ENCODE measurements around the gene KLHL29. TPM values are rescaled to one million over a fixed set of nuclear protein-coding genes. Genes with fewer than 3 reads are reported as not detected.
A peak's percentile ranks its signal among the peaks of the same experiment; 100 is the strongest.

Gene KLHL29
- total RNA-seq, 1 donor from 2014 or later = 15.1 TPM

DNA sequence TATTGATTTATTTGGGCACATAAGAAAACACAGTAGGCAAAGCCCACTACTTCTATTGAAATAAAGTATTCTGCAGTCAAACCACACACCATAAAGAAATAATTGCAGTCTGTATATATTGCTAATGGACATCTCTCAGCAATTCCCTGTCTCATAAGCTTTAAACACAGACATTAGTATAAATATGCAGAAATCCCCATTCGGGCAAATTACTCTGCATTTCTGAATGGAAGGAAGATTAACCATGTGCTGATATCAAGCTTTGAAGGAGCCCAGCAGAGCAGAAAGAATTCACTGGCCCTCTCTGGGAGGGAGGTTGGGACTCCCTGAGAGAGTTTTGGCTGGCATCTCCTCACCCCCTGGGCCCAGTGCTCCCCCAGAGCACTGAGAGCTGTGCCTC lies 272.4 kb downstream of the KLHL29 start:
- H3K36me3 ChIP-seq = no peaks in the 10 kb centered on the region
- DNase-seq (no peak), ATAC-seq (no peak)
- H3K27ac ChIP-seq = no peak overlapping the region
- intact Hi-C loops (cut with DNase I) = no loop called here
- H3K27me3 ChIP-seq = no peaks in the 10 kb centered on the region
- no peak overlapping the region for H3K4me3 ChIP-seq
- H3K9me3 ChIP-seq = no peaks in the 10 kb centered on the region
- TF ChIP-seq, protein P1, sequence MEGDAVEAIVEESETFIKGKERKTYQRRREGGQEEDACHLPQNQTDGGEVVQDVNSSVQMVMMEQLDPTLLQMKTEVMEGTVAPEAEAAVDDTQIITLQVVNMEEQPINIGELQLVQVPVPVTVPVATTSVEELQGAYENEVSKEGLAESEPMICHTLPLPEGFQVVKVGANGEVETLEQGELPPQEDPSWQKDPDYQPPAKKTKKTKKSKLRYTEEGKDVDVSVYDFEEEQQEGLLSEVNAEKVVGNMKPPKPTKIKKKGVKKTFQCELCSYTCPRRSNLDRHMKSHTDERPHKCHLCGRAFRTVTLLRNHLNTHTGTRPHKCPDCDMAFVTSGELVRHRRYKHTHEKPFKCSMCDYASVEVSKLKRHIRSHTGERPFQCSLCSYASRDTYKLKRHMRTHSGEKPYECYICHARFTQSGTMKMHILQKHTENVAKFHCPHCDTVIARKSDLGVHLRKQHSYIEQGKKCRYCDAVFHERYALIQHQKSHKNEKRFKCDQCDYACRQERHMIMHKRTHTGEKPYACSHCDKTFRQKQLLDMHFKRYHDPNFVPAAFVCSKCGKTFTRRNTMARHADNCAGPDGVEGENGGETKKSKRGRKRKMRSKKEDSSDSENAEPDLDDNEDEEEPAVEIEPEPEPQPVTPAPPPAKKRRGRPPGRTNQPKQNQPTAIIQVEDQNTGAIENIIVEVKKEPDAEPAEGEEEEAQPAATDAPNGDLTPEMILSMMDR (IDR thresholded peaks at IDR 0.05) = no peak
- no peaks in the 10 kb centered on the region for H3K4me1 ChIP-seq

DNA sequence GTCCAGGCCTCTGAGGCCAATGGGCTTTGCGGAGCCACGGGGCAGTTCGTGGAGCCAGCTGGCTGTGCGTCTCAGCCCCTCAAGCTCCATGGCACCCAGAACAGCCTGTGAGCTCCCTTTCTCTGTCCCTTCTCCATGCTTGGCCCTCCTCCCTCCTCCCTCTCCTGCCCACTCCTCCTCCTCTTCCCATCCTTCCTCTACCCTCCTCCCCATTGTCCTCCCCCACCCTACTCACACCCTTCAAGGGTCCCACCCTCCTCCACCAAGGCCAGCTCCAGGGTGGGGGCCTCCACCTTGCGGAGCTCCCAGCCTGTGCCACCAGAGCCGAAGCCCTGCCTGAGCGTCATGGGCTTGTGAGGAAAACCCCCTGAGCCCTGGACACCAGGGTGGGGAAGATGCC lies 273.0 kb downstream of the KLHL29 start:
- TF ChIP-seq, protein P1 (IDR thresholded peaks at IDR 0.05) = no peak
- no peaks in the 10 kb centered on the region for H3K9me3 ChIP-seq
- H3K27ac ChIP-seq = no peak overlapping the region
- H3K4me1 ChIP-seq = no peaks in the 10 kb centered on the region
- intact Hi-C loops (cut with DNase I) = no loop called here
- DNase-seq (no peak), ATAC-seq (peak; percentile 4)
- H3K4me3 ChIP-seq = no peak overlapping the region
- H3K27me3 ChIP-seq = no peaks in the 10 kb centered on the region
- no peaks in the 10 kb centered on the region for H3K36me3 ChIP-seq

DNA sequence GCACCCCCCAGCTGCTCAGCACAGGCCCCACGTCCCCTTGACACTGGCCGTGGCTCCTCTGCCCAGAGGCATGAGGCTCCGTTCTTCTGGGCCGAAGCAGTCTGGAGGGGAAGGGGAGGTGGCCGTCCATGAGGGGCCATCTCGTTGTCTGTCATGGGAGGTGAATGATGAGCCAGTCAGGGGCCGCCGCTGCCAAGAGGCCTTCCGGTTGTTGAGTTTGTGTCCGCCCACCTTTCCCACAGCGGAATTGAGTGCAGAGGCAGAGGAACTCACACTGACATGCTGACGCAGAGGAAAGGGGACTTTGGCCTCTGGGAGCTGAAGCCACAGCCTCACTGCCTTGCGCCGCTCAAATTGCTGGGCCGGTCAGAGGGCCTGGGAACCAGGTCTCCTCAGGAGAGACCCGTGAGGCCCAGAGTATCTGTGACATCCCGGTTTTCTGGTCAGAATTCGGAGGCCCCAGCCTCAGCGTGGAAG lies 273.5 kb downstream of the KLHL29 start:
- Histone ChIP-seq H3K36me3 (no peaks in the 10 kb centered on the region), H3K27me3 (no peaks in the 10 kb centered on the region), H3K4me3 (no peak overlapping the region), H3K27ac (no peak overlapping the region), H3K9me3 (no peaks in the 10 kb centered on the region), H3K4me1 (no peaks in the 10 kb centered on the region)
- TF ChIP-seq, protein P1 (IDR thresholded peaks at IDR 0.05) = no peak
- DNase-seq (no peak), ATAC-seq (peak; percentile 38)
- intact Hi-C loops (cut with DNase I) = no loop called here

DNA sequence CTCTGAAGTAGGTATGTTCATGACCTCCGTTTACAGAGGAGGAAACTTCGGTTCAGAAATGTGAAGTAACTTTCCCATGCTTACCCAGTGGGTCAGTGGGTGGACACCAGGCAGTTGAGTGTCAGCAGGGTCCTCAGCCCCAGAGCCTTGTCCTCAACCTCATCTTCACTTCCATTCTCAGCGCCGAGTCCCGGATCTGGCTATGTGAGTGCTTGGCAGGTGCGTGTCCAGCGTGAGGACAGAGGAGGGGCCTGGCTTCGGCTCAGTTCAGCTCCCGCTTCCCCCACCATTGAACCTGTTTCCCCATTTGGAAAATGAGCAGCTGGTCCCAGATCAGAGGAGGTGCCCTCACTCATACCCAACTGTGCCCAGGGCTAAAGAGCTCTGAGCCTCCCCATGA lies 274.3 kb downstream of the KLHL29 start:
- no peaks in the 10 kb centered on the region for H3K4me1 ChIP-seq
- H3K27ac ChIP-seq = no peak overlapping the region
- no peak for ATAC-seq
- intact Hi-C loops (cut with DNase I) = no loop called here
- no peaks in the 10 kb centered on the region for H3K36me3 ChIP-seq
- DNase-seq = no peak
- no peaks in the 10 kb centered on the region for H3K27me3 ChIP-seq
- H3K4me3 ChIP-seq = no peak overlapping the region
- TF ChIP-seq, protein P1 (IDR thresholded peaks at IDR 0.05) = no peak
- H3K9me3 ChIP-seq = no peaks in the 10 kb centered on the region

DNA sequence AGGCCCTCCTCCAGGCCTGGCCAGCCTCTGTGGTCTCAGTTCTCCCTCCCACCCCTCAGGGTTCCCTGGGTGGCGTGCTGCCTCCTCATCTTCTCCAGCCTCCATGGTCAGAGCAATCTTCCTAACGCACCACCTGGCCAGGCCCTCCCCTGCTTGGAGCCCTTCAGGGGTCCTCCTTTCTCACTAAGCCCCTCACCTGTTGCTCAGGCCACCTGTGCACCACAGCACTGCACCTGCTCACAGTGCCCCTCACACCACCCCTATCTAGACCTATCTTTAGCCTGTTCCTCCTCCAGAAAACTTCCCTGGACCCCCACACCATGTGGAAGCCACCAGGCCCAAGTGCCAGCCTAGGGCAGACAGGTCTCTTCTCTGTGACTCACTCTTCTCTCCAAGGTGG lies 274.8 kb downstream of the KLHL29 start:
- no peaks in the 10 kb centered on the region for H3K9me3 ChIP-seq
- no peaks in the 10 kb centered on the region for H3K27me3 ChIP-seq
- no peaks in the 10 kb centered on the region for H3K36me3 ChIP-seq
- DNase-seq = no peak
- no peak for ATAC-seq
- H3K4me1 ChIP-seq = no peaks in the 10 kb centered on the region
- no peak overlapping the region for H3K27ac ChIP-seq
- H3K4me3 ChIP-seq = no peak overlapping the region
- TF ChIP-seq, protein P1 (IDR thresholded peaks at IDR 0.05) = no peak
- intact Hi-C loops (cut with DNase I) = no loop called here

DNA sequence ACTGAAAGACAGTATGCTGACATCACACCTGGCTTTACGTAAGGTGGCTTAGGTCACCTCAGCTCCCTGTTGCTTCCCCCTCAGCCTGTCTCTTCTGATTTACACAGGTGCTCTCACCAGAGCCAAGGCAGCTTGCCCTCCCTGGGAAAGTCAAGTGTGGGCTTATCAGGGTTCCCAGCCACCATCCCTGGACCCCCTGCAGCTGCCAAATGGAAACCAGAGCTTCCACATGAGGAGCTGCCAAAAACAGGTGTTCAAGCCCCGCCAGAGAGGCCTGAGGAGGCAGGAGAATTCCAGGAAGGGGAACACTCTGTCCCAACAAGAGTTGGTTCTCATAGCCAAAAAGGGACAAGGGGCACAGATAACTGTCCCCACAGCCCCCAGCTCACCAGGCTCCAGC lies 275.3 kb downstream of the KLHL29 start:
- H3K27me3 ChIP-seq = no peaks in the 10 kb centered on the region
- intact Hi-C loops (cut with DNase I) = no loop called here

More for the DNA sequence above, 275.3 kb downstream of the KLHL29 start:
- Histone ChIP-seq H3K9me3 (no peaks in the 10 kb centered on the region), H3K36me3 (no peaks in the 10 kb centered on the region), H3K4me1 (no peaks in the 10 kb centered on the region), H3K4me3 (no peak overlapping the region), H3K27ac (no peak overlapping the region)
- DNase-seq = no peak
- no peak for ATAC-seq
- TF ChIP-seq, protein P1 (IDR thresholded peaks at IDR 0.05) = no peak

Data from upper lobe of right lung (tissue), 1 donor.